HG02884 (cell line): ENCODE results near the gene GID8.

ENCODE experiments used
- ATAC-seq: cut with Tn5 transposase; IDR thresholded peaks from one replicate; pipeline ENCODE4 v1.9.1; 2021; ENCODE audit warnings: mild to moderate bottlenecking, moderate library complexity; ENCODE audit not compliant: unreplicated experiment

Gene GID8

DNA sequence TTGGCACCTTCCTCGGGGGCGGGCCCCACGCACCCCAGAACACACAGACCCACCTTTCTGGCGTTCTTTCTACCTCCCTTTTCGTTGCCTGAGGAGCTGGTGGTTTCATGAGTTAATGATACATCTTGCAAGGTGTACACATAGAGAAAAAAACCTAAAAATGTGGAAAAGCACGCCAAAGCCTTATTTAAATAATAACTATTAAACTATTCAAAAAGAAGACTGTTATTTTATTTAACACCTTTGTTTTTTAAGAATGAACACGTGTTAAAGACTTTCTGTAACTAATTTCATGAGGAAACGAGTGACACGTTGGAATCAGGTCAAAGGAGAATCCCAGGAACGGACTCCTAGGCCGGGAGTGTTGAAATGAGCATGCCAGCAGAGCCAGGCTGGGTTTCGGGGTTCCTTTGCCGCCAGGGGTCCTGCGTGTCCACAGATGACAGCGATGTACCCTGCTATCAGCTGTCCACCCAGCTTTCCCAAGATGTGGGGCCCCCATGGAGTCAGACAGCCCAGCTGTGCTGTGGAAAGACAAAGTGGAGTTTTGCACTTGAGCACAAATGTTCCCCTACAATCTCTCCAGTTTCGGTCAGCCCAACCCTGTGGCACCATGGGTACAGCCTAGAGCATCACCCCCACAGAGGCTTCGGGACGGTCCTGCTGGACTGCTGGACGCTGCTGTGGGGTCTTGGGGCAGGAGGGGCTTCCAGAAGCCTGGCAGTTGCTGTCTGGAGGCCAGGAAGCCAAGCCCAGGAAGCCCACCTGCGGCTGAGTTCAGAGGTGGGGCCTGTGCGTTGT is 30.6 kb downstream of the GID8 start:
- no peak for ATAC-seq

DNA sequence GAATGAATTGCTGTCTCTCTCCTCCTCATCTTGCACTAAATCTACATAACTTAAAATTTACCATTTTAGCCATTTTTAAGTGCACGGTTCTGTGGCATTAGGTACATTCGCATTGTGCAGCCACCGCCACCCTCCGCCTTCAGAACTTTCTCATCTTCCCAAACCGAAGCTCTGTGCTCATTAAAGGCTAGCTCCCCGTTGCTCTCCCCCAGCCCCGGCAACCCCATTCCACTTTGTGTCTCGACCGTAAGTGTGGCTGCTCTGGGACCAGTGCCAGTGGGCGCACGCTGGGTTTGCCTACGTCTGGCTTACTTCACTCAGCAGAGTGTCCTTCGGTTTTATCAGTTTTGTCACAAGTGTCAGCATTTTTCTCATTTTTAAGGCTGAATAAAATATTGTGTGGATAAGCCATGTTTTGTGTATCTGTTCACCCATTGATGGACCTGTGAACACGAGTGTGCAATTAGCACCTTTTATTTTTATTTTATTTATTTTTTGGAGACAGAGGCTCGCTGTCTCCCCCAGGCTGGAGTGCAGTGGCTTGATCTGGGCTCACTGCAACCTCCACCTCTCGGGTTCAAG is 31.3 kb downstream of the GID8 start:
- ATAC-seq = no peak

DNA sequence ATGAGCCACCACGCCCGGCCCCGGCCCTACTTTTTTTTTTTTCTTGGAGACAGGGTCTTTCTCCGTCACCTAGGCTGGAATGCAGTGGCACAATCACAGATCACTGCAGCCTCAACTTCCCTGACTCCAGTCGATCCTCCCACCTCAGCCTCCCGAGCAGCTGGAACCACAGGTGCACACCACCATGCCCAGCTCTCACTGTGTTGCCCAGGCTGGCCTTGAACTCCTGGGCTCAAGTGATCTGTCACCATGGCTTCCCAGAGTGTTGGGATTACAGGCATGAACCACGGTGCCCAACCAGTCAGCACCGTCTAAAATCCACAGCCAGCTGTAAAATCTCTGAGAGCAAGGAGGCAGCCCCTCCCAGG is 32.0 kb downstream of the GID8 start:
- ATAC-seq = no peak

DNA sequence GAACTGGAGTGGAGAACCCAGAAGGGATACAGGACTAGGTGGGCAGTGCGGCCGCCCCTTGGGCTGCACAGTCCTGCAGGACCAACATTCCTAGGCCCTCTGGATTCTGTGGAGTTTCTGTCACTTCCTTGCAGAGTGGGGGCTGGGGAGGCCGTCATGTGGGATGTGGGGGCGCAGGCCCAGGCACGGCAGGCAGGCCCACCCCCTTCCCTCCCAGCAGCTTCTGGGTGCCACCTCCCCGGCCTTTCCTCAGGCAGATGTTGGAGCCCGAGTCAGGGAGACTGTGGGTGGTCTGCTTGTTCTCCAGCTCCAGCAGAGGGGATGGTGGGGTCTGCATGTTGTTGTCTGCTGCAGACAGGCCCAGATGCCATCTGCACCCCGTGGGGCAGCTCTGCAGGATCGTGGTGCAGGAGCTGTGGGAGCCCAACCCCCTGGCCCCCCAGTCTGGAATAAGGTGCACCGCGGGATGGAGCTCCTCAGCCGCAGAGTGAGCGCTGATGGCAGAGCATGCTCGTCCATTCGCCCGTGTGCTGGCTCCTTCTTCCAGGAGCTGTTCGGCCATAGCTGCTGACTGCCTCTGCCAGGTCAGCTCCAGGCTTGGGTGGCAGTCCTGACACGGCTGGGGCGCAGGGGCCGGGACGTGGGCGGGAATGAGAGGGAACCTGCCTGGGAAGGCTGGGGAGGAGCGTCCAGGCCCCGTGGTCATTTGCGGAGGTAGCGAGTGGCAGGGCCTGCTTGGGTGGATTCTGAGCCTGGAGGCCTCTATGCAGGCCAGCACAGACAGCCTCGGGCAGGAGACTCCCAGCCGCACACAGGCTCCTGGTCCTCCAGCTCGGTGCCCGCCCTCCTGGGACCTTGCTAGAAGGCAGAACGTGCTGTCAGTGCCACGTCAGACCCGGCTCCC is 32.6 kb downstream of the GID8 start:
- ATAC-seq = no peak

DNA sequence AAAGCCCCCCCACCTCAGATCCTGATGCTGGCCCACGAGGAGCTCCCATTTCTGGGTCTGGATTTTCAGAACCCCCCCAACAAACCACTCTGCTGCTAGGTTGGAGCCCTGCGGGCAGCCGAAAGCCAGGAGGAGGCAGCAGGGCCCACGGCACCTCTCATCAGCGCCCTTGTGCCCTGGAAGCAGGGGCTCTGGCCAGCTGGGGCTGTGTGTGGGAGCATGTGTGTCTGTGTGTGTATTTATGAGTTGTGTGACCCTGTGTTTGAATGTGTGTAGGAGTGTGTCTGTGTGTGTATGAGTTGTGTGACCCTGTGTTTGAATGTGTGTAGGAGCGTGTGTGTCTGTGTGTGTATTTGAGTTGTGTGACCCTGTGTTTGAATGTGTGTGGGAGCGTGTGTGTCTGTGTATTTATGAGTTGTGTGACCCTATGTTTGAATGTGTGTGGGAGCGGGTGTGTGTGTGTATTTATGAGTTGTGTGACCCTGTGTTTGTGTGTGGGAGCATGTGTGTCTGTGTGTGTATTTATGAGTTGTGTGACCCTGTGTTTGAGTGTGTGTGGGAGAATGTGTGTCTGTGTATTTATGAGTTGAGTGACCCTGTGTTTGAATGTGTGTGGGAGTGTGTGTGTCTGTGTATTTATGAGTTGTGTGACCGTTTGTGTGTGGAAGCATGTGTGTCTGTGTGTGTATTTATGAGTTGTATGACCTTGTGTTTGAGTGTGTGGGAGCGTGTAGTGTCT is 33.4 kb downstream of the GID8 start:
- ATAC-seq = no peak

DNA sequence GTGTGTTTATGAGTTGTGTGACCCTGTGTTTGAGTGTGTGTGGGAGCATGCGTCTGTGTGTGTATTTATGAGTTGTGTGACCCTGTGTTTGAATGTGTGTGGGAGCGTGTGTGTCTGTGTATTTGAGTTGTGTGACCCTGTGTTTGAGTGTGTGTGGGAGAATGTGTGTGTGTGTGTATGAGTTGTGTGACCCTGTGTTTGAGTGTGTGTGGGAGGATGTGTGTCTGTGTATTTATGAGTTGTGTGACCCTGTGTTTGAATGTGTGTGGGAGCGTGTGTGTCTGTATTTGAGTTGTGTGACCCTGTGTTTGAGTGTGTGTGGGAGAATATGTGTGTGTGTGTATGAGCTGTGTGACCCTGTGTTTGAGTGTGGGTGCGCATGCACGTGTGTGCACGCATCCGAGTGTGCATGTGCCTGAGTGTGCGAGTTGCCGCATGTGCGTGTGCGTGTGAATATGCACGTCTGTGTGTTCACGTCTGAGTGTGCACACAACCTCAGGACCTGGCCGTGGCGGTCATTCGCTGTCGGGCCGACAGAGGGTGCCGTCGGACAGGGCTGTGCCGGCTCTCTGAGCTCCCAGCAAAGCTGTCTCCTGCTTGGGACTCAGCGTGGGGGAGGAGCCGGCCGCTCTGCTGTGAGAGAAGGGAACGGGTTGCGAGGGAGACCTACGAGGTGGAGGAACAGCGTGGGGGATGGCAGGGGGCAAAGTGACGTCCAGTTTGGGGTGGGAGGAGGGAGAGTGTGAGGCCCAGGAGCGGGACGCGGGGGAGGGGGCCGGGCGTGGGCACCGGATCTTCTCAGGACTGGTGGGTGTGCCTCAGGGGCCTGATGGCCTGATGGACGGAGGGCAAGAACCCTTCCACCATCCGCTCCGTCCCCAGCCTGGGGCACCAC is 34.2 kb downstream of the GID8 start:
- peak; percentile 50 for ATAC-seq

DNA sequence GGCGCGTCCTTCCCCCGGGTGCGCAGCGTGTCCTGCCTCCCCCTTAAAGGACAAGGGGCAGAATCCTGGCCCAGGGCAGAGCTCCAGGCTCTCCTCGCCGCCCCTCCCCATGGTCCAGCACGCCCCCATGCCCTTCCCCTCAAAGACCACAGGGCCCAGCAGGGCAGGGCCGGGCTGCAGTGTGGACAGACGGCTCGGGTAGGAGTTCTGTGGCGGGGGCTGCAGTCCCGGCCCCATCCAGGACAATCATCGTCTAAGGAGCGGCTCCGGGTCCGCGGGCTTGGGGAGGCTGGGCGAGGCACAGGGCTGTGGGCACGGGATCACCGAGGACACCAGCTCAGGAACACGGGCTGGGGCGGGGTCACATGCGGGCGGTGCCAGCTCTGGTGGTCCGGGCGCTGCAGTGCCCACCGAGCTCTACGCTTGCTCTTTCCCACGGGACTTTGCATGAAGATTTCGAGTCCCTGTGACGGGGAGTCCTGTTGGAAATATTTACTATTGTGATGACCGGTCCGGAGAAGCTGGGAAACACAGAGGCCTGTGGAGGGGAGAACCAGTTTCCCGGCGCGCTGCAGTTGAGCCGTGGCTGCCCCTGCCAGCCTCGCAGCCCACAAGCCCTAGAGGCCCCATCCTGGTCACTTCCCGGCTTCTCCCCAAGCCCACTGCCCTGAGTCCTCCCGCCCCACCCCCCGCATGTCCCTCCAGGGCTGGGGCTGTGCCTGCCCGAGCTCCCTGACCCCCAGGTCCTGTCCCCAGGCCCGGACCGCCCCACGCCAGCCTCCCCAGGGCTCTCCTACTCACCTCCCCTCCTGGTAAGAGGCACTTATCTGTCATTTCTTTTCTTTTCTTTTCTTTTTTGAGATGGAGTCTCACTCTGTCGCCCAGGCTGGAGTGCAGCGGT is 35.1 kb downstream of the GID8 start:
- ATAC-seq = no peak

DNA sequence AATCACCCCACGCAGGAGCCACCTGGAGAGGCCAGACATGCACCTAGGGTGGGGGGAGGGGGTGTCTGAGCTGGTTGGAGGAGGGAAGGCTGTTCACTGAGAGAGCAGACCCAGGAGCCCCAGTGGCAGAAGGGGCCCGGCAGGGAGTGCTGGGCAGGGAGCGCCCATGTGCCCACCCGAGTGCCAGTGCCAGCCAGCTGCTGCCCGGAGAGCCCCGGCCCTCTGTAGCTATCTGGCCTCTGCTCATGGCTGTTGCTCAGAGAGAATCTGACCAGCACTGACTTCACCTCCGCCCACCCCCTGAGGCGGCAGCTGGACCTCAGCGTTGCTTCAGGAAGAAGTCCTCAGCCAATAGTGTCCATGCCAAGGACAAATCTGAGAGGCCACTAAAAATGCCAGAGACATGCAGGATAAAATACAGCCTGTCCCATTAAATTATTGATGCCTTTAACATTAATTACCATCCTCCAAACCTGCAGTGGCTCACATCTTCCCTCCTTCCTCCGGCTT is 37.4 kb downstream of the GID8 start:
- ATAC-seq = no peak

DNA sequence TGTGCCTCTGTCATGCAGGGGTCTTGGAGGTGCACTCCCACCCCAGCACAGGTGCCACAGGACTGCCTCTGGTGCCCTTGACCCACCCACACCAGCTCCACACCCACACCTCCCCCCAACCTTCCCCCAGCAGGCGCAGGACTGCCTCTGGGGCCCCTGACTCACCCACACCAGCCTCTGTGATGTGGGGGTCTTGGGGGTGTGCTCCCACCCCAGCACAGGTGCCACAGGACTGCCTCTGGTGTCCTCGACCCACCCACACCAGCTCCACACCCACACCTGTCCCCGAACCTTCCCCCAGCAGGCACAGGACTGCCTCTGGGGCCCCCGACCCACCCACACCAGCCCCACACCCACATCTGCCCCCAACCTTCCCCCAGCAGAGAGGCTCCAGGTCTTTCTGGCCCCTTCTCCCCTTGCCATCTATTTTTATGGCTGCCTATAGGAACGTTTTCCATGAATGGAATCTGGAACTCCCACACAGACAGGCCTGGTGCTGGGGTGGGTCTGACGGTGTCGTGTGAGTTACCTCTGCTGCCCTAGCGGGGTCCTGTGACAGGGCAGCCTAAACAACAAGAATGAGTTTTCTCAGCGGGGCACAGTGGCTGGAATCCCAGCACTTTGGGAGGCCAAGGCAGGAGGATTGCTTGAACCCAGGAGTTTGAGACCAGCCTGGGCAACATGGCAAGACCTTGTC is 38.0 kb downstream of the GID8 start:
- ATAC-seq = no peak

DNA sequence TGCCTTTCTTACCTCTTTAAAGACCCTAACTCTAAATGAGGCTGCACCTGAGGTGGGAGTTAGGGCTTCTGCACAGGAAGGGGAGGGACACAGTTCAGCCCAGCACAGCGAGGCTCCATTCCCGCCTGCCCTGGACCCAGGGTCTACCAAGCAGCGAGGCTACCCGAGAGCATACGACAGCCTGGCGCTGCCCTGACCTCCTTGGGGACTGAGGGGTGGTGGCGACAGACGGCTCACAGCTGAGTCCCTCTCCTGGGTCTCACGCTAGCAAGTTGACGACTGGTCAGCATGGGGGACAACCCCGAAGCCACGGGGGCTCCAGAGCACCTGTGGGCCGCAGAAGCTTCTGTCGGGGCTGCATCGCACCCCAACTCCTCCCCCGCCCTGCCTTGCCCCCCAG is 38.9 kb downstream of the GID8 start:
- no peak for ATAC-seq

DNA sequence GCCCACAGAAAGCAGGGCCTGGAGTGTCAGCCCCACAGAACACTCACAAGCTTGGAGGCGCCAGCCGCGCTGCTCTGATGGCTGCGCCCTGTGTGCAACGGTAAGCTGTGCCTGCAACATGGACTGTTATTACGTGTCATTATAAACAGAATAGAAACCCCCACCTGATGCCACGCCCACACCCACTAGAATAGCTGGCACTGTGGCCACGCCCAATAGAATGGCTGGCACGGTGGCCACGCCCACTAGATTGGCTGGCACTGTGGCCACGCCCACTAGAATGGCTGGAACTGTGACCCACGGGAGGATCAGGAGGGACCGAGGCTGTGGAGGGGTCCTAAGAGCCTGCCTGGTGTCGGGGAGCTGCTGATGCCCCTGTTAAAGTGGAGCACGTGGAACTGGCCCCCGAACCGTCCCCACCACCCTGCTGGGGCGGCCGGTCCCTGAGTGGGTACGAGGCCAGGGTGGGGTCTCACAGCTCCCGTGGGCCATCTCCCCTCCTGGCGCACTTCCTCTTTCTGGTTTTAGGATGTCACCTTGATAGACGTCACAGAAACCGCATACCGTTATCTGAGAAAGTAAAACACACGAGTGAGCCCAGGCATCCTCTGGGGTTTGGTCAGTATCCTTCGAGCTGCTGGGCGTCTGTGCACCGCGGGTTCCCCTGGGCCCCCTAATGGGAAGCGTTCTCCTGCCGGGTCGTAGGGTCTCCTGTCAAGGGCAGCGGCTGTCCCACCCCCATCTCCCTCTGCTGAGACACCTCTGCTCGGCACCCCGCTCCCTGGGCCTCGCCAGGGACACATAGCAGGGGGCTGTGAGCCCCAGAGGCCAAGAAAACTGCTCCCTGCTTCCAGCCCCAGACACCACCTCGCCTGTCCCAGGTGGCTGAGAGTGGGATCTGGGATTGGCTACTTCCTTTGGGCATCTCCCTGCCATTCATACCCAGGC is 39.9 kb downstream of the GID8 start:
- ATAC-seq = no peak

DNA sequence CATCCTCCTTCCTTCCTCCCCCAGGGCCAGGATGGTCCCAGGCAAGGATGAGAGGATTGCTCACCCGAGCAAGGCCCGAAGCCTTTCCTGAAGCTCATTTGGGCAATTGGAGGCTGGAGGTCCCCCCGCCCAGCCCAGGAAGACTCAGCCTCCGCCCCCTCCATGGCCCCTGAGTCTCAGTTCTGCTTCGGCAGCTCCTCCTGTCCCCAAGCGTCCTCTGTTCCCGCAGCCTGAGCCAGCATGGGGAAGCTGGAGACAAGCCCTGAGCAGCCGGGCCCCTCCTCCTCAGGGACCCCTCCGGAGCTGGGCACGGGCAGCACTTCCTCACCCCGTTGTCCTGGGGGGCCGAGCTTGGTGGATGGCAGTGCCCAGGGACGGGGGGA is 40.6 kb downstream of the GID8 start:
- no peak for ATAC-seq

DNA sequence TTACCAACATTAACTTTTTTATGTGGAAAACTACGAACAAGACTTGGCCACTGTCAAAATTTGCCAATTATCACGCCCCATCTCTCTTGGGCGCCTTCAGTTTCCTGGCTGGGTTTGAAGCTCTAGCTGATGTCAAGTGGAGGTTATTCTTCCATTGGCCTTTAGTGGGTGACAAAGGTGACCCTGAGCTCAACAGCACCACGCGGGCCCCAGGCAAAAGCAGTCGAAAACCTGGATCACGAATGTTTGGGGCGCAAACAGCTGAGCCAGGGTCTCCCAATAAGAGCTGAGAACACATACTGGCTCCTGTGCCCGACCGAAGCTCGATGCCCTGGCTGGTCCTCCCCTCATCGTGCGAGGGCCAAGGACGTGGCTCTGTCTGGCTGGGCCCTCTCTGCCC is 41.4 kb downstream of the GID8 start:
- no peak for ATAC-seq

DNA sequence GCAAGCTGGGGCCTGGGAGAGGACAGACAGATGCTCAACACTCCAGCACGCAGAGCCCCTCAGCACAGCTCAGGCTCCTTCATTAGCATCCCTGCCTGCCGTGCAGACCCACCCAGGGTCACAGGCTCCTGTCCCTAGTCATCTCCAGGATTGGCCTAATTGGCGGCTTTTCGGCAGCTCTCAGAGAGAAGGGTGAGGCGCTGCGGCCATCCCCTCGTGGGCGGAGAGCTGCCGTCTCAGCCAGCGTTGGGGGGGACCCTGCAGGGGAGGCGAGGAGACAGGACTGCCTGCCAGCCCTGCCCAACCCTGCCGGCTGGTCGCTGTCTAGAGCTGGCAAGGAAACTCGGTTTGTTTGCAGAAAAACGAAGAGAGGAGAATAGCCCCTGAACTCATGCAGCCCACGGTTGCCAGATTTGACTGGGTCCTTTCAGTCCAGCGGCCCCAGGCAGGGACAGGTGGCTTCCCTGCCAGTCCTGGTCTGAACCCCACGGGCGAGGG is 42.0 kb downstream of the GID8 start:
- no peak for ATAC-seq

DNA sequence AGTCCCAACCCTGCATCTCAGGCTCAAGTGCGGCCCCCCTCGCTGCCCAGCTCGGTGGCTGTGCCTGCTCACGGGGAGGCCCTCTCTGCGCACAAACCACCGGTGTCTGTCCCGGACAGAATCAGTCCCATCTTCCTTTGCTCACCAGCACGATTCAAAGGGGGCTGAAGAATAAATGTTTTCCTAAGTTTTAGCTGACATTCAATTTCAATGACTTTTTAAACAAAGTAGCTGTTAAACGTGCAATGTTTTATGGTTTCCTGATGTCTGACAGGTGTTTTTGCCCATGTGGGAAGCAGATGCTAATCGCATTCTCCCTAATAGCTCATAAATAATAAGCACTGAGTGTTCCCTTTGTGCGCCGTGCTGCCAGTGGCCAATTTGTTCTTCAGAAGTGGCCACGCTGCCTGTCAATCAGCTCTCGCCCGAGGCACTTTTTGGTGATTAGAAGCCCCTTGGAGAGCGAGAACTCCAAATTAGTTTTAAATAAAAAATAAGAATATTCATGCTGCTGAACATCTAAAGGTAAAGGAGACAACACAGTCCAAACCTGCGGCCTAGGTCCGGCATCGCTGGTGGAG is 42.5 kb downstream of the GID8 start:
- no peak for ATAC-seq

DNA sequence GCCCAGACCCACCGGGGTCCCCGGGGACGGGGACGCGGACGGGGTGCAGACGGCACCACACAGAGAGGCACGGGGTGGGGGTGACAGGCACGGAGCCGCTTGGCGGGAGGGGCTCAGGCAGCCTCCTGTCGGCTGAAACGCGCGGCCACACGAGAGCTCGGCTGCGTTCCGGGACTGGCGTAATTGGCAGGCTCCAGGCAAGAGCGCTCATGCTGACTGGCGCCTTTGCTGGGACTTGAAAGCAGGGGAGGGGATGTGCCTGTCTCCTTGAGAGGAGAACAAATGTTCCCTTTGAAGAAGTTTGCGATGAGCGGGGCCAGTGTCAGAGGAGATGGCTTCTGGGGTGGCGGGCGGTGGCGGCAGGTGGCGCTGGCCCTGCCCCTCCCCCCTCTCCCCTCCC is 43.0 kb downstream of the GID8 start:
- ATAC-seq = no peak
